H9 (cell line): Measurements from ENCODE around the gene KIF9. TPM values are rescaled to one million over a fixed set of nuclear protein-coding genes. Genes with fewer than 3 reads are reported as not detected.

ENCODE experiments used
- DNase-seq: peaks from one replicate; pipeline ENCODE4 v3.0.0-alpha.2; 2017
- H2AFZ ChIP-seq: one replicate; pipeline ENCODE4 v1.6.1; 2013; ENCODE audit warnings: mild to moderate bottlenecking, low read length, control low read depth, moderate library complexity
- H2AK5ac ChIP-seq: 2 replicates; pipeline ENCODE4 v1.6.1; 2013; ENCODE audit warnings: low read length, control low read depth, mixed read lengths; ENCODE audit not compliant: insufficient read length
- H2BK120ac ChIP-seq: one replicate; pipeline ENCODE4 v1.6.1; 2013; ENCODE audit warnings: low read depth, mild to moderate bottlenecking, low read length, control low read depth, inconsistent platforms; ENCODE audit not compliant: poor library complexity, severe bottlenecking
- H2BK12ac ChIP-seq: 2 replicates; pipeline ENCODE4 v1.6.1; 2013; ENCODE audit warnings: low read length, control low read depth, mixed read lengths, low read depth; ENCODE audit not compliant: insufficient read length
- H2BK15ac ChIP-seq: 2 replicates; pipeline ENCODE4 v1.6.1; 2013; ENCODE audit warnings: low read depth, low read length, control low read depth
- H2BK20ac ChIP-seq: one replicate; pipeline ENCODE4 v1.6.1; 2013; ENCODE audit warnings: low read depth, mild to moderate bottlenecking, low read length, control low read depth, inconsistent platforms; ENCODE audit not compliant: poor library complexity, severe bottlenecking
- H2BK5ac ChIP-seq: 2 replicates; pipeline ENCODE4 v1.6.1; 2013; ENCODE audit warnings: low read length, control low read depth, mixed read lengths; ENCODE audit not compliant: insufficient read length
- H3K14ac ChIP-seq: 2 replicates; pipeline ENCODE4 v1.6.1; 2013; ENCODE audit warnings: low read length, control low read depth; ENCODE audit not compliant: insufficient read depth
- H3K18ac ChIP-seq: 2 replicates; pipeline ENCODE4 v1.6.1; 2013; ENCODE audit warnings: low read depth, mild to moderate bottlenecking, mixed read lengths, low read length, control low read depth; ENCODE audit not compliant: insufficient read length
- H3K23ac ChIP-seq: 2 replicates; pipeline ENCODE4 v1.6.1; 2013; ENCODE audit warnings: low read length, control low read depth, mixed read lengths, low read depth; ENCODE audit not compliant: insufficient read length
- H3K23me2 ChIP-seq: 2 replicates; pipeline ENCODE4 v1.6.1; 2013; ENCODE audit warnings: low read depth, mild to moderate bottlenecking, mixed read lengths, low read length, control low read depth; ENCODE audit not compliant: insufficient read length, poor library complexity, severe bottlenecking
- H3K27ac ChIP-seq: 2 replicates; pipeline ENCODE4 v1.5.1; 2013; ENCODE audit warnings: low read length, control low read depth, mixed read lengths, low read depth; ENCODE audit not compliant: insufficient read length
- H3K27me3 ChIP-seq: 2 replicates; pipeline ENCODE4 v1.6.1; 2013; ENCODE audit warnings: low read length, control low read depth, inconsistent platforms; ENCODE audit not compliant: insufficient read depth
- H3K4ac ChIP-seq: 2 replicates; pipeline ENCODE4 v1.6.1; 2013; ENCODE audit warnings: low read depth, mild to moderate bottlenecking, control low read depth, inconsistent platforms, low read length, moderate library complexity
- H3K4me1 ChIP-seq: 2 replicates; pipeline ENCODE4 v1.6.1; 2013; ENCODE audit warnings: low read length, control low read depth, inconsistent platforms; ENCODE audit not compliant: insufficient read depth
- H3K4me2 ChIP-seq: 2 replicates; pipeline ENCODE4 v1.6.1; 2013; ENCODE audit warnings: low read length, control low read depth, mixed read lengths; ENCODE audit not compliant: insufficient read length, insufficient read depth
- H3K56ac ChIP-seq: 2 replicates; pipeline ENCODE4 v1.6.1; 2013; ENCODE audit warnings: low read depth, mild to moderate bottlenecking, mixed read lengths, low read length, control low read depth; ENCODE audit not compliant: insufficient read length
- H3K79me1 ChIP-seq: 2 replicates; pipeline ENCODE4 v1.6.1; 2013; ENCODE audit warnings: low read depth, mild to moderate bottlenecking, moderate library complexity, low read length, control low read depth, inconsistent platforms; ENCODE audit not compliant: insufficient read depth, poor library complexity, severe bottlenecking
- H3K79me2 ChIP-seq: 2 replicates; pipeline ENCODE4 v1.6.1; 2013; ENCODE audit warnings: low read length, control low read depth, inconsistent platforms; ENCODE audit not compliant: insufficient read depth
- H3K9ac ChIP-seq: 2 replicates; pipeline ENCODE4 v1.6.1; 2013; ENCODE audit warnings: low read length, control low read depth, mixed read lengths; ENCODE audit not compliant: insufficient read length; ENCODE audit errors: extremely low read depth
- H3K9me3 ChIP-seq: one replicate; pipeline ENCODE4 v1.6.1; 2013; ENCODE audit warnings: low read depth, low read length, inconsistent platforms; ENCODE audit not compliant: control insufficient read depth
- H3T11ph ChIP-seq: one replicate; pipeline ENCODE4 v1.6.1; 2013; ENCODE audit warnings: mild to moderate bottlenecking, low read length, control low read depth, inconsistent platforms
- H4K20me1 ChIP-seq: one replicate; pipeline ENCODE4 v1.6.1; 2013; ENCODE audit not compliant: control insufficient read depth, insufficient read length, insufficient read depth
- H4K5ac ChIP-seq: 2 replicates; pipeline ENCODE4 v1.6.1; 2013; ENCODE audit warnings: low read depth, mild to moderate bottlenecking, mixed read lengths, low read length, control low read depth; ENCODE audit not compliant: insufficient read length
- H4K8ac ChIP-seq: replicated peaks from 2 replicates; pipeline ENCODE4 v1.6.1; 2013; ENCODE audit warnings: low read length, control low read depth, mixed read lengths, low read depth; ENCODE audit not compliant: insufficient read length
- H4K91ac ChIP-seq: 2 replicates; pipeline ENCODE4 v1.6.1; 2013; ENCODE audit warnings: low read depth, mild to moderate bottlenecking, moderate library complexity, mixed read lengths, low read length, control low read depth; ENCODE audit not compliant: insufficient read length
- H3K27ac Mint-ChIP-seq, 3 experiments: 2 replicates in 2 of 3; 3 replicates in 1 of 3; pipeline ENCODE4 v1.8.0; 2020 to 2021; ENCODE audit warnings: mixed read lengths in 3 of 3, mild to moderate bottlenecking in 1 of 3, moderate library complexity in 1 of 3
- H3K27me3 Mint-ChIP-seq: 2 replicates; pipeline ENCODE4 v1.8.0; 2021; ENCODE audit warnings: low read depth, mild to moderate bottlenecking, moderate library complexity, mixed read lengths
- H3K36me3 Mint-ChIP-seq, 3 experiments: 2 replicates in 2 of 3; 3 replicates in 1 of 3; pipeline ENCODE4 v1.8.0; 2020 to 2021; ENCODE audit warnings: low read depth in 3 of 3, mixed read lengths in 3 of 3; ENCODE audit not compliant: insufficient read depth in 1 of 3
- H3K4me1 Mint-ChIP-seq, 2 experiments: 2 replicates each; pipeline ENCODE4 v1.8.0; 2020; ENCODE audit warnings: mixed read lengths in 2 of 2
- H3K4me3 Mint-ChIP-seq, 2 experiments: 2 replicates in 1 of 2; 3 replicates in 1 of 2; pipeline ENCODE4 v1.8.0; 2020 to 2021; ENCODE audit warnings: mild to moderate bottlenecking in 2 of 2, mixed read lengths in 2 of 2, moderate library complexity in 1 of 2
- H3K9me3 Mint-ChIP-seq, 2 experiments: 2 replicates in 1 of 2; 3 replicates in 1 of 2; pipeline ENCODE4 v1.8.0; 2020; ENCODE audit warnings: mild to moderate bottlenecking in 2 of 2, mixed read lengths in 2 of 2, moderate library complexity in 1 of 2
- WGBS: extraction: QIAGEN DNeasy Blood & Tissue Kit; methylation state at CpG from one replicate; pipeline ENCODE4 v1.1.7; 2013; ENCODE audit warnings: missing lambda C conversion rate, low lambda C conversion rate, mixed read lengths; ENCODE audit not compliant: insufficient read length; ENCODE audit errors: extremely low coverage; 5-methylcytosine and 5-hydroxymethylcytosine counted together
- total RNA-seq: library from RNA; stranded (reverse); gene quantifications from 2 replicates; pipeline ENCODE4 v1.2.1, GENCODE V29; 2021
- TF ChIP-seq, protein P1 (sequence below): fragments of 200-600 bp; sonication (generic); conservative IDR thresholded peaks from 3 replicates; pipeline ENCODE4 v1.8.0; 2021; ENCODE audit warnings: antibody characterized with exemption, mild to moderate bottlenecking

Gene KIF9
- total RNA-seq, 1 experiment from 2014 or later: 8.4 TPM

DNA sequence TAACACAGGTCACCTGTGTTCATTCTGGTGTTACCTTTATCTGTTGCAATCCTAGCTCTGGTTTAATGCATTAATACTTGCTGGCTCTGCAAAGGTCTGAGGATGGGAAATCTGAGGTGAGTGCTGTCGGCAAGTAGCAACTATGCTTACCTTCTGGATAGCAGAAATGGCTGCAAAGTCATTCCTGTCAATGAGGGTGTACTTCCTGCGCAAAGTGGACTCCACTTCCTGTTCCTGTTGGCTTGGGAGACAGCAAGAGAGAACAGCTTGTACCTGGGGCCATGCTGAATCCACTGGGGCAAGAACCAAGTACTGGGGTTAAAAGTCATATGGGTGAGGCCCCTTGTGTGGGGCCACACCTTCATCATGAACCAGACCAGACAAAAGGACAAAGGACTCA, 37.3 kb downstream of the KIF9 start:
- H3K36me3 Mint-ChIP-seq: no peaks in the 10 kb centered on the region
- no peaks in the 10 kb centered on the region for H3K9me3 Mint-ChIP-seq
- TF ChIP-seq, protein P1, sequence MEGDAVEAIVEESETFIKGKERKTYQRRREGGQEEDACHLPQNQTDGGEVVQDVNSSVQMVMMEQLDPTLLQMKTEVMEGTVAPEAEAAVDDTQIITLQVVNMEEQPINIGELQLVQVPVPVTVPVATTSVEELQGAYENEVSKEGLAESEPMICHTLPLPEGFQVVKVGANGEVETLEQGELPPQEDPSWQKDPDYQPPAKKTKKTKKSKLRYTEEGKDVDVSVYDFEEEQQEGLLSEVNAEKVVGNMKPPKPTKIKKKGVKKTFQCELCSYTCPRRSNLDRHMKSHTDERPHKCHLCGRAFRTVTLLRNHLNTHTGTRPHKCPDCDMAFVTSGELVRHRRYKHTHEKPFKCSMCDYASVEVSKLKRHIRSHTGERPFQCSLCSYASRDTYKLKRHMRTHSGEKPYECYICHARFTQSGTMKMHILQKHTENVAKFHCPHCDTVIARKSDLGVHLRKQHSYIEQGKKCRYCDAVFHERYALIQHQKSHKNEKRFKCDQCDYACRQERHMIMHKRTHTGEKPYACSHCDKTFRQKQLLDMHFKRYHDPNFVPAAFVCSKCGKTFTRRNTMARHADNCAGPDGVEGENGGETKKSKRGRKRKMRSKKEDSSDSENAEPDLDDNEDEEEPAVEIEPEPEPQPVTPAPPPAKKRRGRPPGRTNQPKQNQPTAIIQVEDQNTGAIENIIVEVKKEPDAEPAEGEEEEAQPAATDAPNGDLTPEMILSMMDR: no peak
- H3K18ac ChIP-seq: no peak overlapping the region
- H3K23ac ChIP-seq: no peak overlapping the region
- no peak overlapping the region for H4K5ac ChIP-seq
- no peaks in the 10 kb centered on the region for H3K9me3 ChIP-seq
- no peaks in the 10 kb centered on the region for H3K27me3 ChIP-seq
- H3K27me3 Mint-ChIP-seq: no peaks in the 10 kb centered on the region; the same call in 1 of the 2 replicates
- H3K9ac ChIP-seq: no peak overlapping the region
- no peaks in the 10 kb centered on the region for H4K20me1 ChIP-seq
- H3K27ac ChIP-seq: no peak overlapping the region
- no peak overlapping the region for H2BK15ac ChIP-seq
- no peaks in the 10 kb centered on the region for H3K79me2 ChIP-seq
- H3K14ac ChIP-seq: no peak overlapping the region
- no peak overlapping the region for H3K27ac Mint-ChIP-seq
- no peak overlapping the region for H2AK5ac ChIP-seq
- no peak overlapping the region for H3K4ac ChIP-seq
- H4K91ac ChIP-seq: no peak overlapping the region
- H3T11ph ChIP-seq: no peak overlapping the region
- no peaks in the 10 kb centered on the region for H3K23me2 ChIP-seq
- no peak overlapping the region for H4K8ac ChIP-seq
- H3K79me1 ChIP-seq: no peaks in the 10 kb centered on the region
- no peaks in the 10 kb centered on the region for H3K4me1 ChIP-seq
- H2AFZ ChIP-seq: no peak overlapping the region
- H2BK120ac ChIP-seq: no peak overlapping the region
- WGBS: no CpG with 5 or more reads among the region's 2 CpGs
- H3K4me3 Mint-ChIP-seq: no peak overlapping the region
- DNase-seq: no peak
- H2BK5ac ChIP-seq: no peak overlapping the region
- no peak overlapping the region for H3K56ac ChIP-seq
- no peak overlapping the region for H3K4me2 ChIP-seq
- H2BK20ac ChIP-seq: no peak overlapping the region
- H2BK12ac ChIP-seq: no peak overlapping the region
- H3K4me1 Mint-ChIP-seq: peaks cover under 1 to 1% of the 10 kb centered on the region in 2 experiments
